Measurements from ENCODE around the gene SVOPL. TPM values are rescaled to one million over a fixed set of nuclear protein-coding genes. Genes with fewer than 3 reads are reported as not detected.

The SVOPL gene
- total RNA-seq, 1 donor from 2014 or later: 0.09 TPM

GRCh38 chr7:138606236-138606635 lies 94.9 kb downstream of the SVOPL start:
- no peaks in the 10 kb centered on the region for H3K36me3 ChIP-seq
- peaks cover 13% of the 10 kb centered on the region for H3K9me3 Mint-ChIP-seq
- H3K4me1 ChIP-seq: peaks cover 4% of the 10 kb centered on the region
- no peak for TF ChIP-seq CTCF (IDR thresholded peaks at IDR 0.05)
- peaks cover 34% of the 10 kb centered on the region for H3K4me1 Mint-ChIP-seq
- no peak overlapping the region for H3K4me3 Mint-ChIP-seq
- H3K4me3 ChIP-seq: no peak overlapping the region
- H3K27ac ChIP-seq: no peak overlapping the region
- H3K4me2 ChIP-seq: no peak overlapping the region
- H4K20me1 ChIP-seq (ENCODE audit: low read depth): no peaks in the 10 kb centered on the region
- no peaks in the 10 kb centered on the region for H3K36me3 Mint-ChIP-seq
- H3K9ac ChIP-seq: no peak overlapping the region
- no peak overlapping the region for H2AFZ ChIP-seq (replicated peaks)
- no peaks in the 10 kb centered on the region for H3K27me3 ChIP-seq
- no peak overlapping the region for H3K27ac Mint-ChIP-seq
- H3F3A ChIP-seq (ENCODE audit: low read depth): no peaks in the 10 kb centered on the region
- H3K79me2 ChIP-seq (ENCODE audit: low read depth): no peaks in the 10 kb centered on the region
- H3K9me3 ChIP-seq (ENCODE audit: low read depth): no peaks in the 10 kb centered on the region
- no peaks in the 10 kb centered on the region for H3K27me3 Mint-ChIP-seq (ENCODE audit: insufficient read depth, low read depth)
- DNase-seq (ENCODE audit: low spot score): no peak

GRCh38 chr7:138603549-138604318 lies 97.4 kb downstream of the SVOPL start:
- H3K9me3 Mint-ChIP-seq: peaks cover 2% of the 10 kb centered on the region
- TF ChIP-seq CTCF (IDR thresholded peaks at IDR 0.05) (no peak), EZH2phosphoT487 (IDR thresholded peaks at IDR 0.05) (no peak), EZH2 (IDR thresholded peaks at IDR 0.05) (no peak)

GRCh38 chr7:138602451-138602850 lies 98.7 kb downstream of the SVOPL start:
- no peaks in the 10 kb centered on the region for H3K36me3 Mint-ChIP-seq
- Histone ChIP-seq H3K9me3 (ENCODE audit: low read depth) (no peaks in the 10 kb centered on the region), H3K4me3 (no peak overlapping the region), H3K9ac (no peak overlapping the region), H4K20me1 (ENCODE audit: low read depth) (no peaks in the 10 kb centered on the region), H3K27ac (no peak overlapping the region), H3K79me2 (ENCODE audit: low read depth) (no peaks in the 10 kb centered on the region), H3F3A (ENCODE audit: low read depth) (no peaks in the 10 kb centered on the region), H3K4me2 (no peak overlapping the region), H3K27me3 (no peaks in the 10 kb centered on the region), H2AFZ (replicated peaks) (no peak overlapping the region), H3K4me1 (peaks cover 4% of the 10 kb centered on the region), H3K36me3 (no peaks in the 10 kb centered on the region)
- no peak for DNase-seq (ENCODE audit: low spot score)
- no peaks in the 10 kb centered on the region for H3K27me3 Mint-ChIP-seq (ENCODE audit: insufficient read depth, low read depth)
- no peak for TF ChIP-seq EZH2phosphoT487 (IDR thresholded peaks at IDR 0.05)
- TF ChIP-seq CTCF (IDR thresholded peaks at IDR 0.05): no peak
- no peak for TF ChIP-seq EZH2 (IDR thresholded peaks at IDR 0.05)
- no peak overlapping the region for H3K27ac Mint-ChIP-seq
- H3K4me3 Mint-ChIP-seq: no peak overlapping the region
- H3K4me1 Mint-ChIP-seq: peaks cover 18% of the 10 kb centered on the region
- peaks cover 2% of the 10 kb centered on the region for H3K9me3 Mint-ChIP-seq

More at GRCh38 chr7:138603549-138604318, 97.4 kb downstream of the SVOPL start:
- DNase-seq (ENCODE audit: low spot score): no peak
- H3K4me3 ChIP-seq: no peak overlapping the region
- no peak overlapping the region for H2AFZ ChIP-seq (replicated peaks)
- H3K36me3 ChIP-seq: no peaks in the 10 kb centered on the region
- H3K79me2 ChIP-seq (ENCODE audit: low read depth): no peaks in the 10 kb centered on the region
- no peak overlapping the region for H3K9ac ChIP-seq
- H3K27ac ChIP-seq: no peak overlapping the region
- peaks cover 4% of the 10 kb centered on the region for H3K4me1 ChIP-seq
- Mint-ChIP-seq H3K4me1 (peaks cover 29% of the 10 kb centered on the region), H3K4me3 (no peak overlapping the region), H3K36me3 (no peaks in the 10 kb centered on the region), H3K27me3 (ENCODE audit: insufficient read depth, low read depth) (no peaks in the 10 kb centered on the region), H3K27ac (no peak overlapping the region)
- no peaks in the 10 kb centered on the region for H3F3A ChIP-seq (ENCODE audit: low read depth)
- no peak overlapping the region for H3K4me2 ChIP-seq
- no peaks in the 10 kb centered on the region for H4K20me1 ChIP-seq (ENCODE audit: low read depth)
- H3K9me3 ChIP-seq (ENCODE audit: low read depth): no peaks in the 10 kb centered on the region
- H3K27me3 ChIP-seq: no peaks in the 10 kb centered on the region

Data from neural progenitor cell (in vitro differentiated cells).